GM12864 (cell line): ENCODE data around the gene PRKAR1B.
"Not testable (repeated sequence)": the region's sequence is repeated elsewhere in the genome, so short reads cannot be mapped to it uniquely, and the experiment has no call there.

Source experiments
- DNase-seq: peaks from one replicate; pipeline ENCODE4 v3.0.0-alpha.2; 2011; ENCODE audit warnings: low read depth
- H3K4me3 ChIP-seq: 2 replicates; pipeline ENCODE4 v1.5.1; 2011; ENCODE audit warnings: mild to moderate bottlenecking, low read depth, low read length, control low read depth
- TF ChIP-seq, protein P1 (sequence below): IDR thresholded peaks from 2 replicates; pipeline ENCODE4 v1.5.1; 2011; ENCODE audit warnings: low read depth, mild to moderate bottlenecking, moderate library complexity, low read length, control low read depth, inconsistent platforms; ENCODE audit errors: missing control alignments

The PRKAR1B gene

DNA sequence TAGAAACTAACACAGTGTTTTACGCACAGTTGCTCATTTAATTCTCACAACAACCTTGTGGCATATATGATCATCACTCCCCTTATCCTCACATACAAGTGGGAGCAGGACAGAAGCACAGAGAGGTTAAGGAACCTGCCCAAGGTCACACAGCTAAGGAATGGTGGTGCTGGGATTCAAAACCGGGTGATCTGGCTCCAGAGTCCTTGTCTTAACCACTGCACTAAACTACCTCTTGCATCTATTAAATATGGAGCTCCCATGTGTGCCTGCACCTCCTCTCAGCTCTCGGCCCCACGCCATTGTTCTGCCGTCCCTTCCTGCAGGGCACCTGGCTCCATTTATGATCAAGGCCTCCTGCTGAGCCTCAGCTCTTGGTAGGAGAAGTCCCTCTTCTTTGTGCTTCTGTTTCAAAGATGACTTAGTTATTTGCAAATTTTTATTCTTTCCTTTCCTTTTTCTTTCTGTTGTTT lies 107.7 kb downstream of the PRKAR1B start:
- no peak overlapping the region for H3K4me3 ChIP-seq
- TF ChIP-seq, protein P1, sequence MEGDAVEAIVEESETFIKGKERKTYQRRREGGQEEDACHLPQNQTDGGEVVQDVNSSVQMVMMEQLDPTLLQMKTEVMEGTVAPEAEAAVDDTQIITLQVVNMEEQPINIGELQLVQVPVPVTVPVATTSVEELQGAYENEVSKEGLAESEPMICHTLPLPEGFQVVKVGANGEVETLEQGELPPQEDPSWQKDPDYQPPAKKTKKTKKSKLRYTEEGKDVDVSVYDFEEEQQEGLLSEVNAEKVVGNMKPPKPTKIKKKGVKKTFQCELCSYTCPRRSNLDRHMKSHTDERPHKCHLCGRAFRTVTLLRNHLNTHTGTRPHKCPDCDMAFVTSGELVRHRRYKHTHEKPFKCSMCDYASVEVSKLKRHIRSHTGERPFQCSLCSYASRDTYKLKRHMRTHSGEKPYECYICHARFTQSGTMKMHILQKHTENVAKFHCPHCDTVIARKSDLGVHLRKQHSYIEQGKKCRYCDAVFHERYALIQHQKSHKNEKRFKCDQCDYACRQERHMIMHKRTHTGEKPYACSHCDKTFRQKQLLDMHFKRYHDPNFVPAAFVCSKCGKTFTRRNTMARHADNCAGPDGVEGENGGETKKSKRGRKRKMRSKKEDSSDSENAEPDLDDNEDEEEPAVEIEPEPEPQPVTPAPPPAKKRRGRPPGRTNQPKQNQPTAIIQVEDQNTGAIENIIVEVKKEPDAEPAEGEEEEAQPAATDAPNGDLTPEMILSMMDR = no peak
- DNase-seq = no peak

GRCh38 chr7:618539-619367 lies 108.3 kb downstream of the PRKAR1B start:
- H3K4me3 ChIP-seq = no peak overlapping the region
- DNase-seq = no peak
- TF ChIP-seq, protein P1 = no peak

GRCh38 chr7:617614-618538 lies 109.2 kb downstream of the PRKAR1B start:
- no peak overlapping the region for H3K4me3 ChIP-seq
- DNase-seq = no peak

DNA sequence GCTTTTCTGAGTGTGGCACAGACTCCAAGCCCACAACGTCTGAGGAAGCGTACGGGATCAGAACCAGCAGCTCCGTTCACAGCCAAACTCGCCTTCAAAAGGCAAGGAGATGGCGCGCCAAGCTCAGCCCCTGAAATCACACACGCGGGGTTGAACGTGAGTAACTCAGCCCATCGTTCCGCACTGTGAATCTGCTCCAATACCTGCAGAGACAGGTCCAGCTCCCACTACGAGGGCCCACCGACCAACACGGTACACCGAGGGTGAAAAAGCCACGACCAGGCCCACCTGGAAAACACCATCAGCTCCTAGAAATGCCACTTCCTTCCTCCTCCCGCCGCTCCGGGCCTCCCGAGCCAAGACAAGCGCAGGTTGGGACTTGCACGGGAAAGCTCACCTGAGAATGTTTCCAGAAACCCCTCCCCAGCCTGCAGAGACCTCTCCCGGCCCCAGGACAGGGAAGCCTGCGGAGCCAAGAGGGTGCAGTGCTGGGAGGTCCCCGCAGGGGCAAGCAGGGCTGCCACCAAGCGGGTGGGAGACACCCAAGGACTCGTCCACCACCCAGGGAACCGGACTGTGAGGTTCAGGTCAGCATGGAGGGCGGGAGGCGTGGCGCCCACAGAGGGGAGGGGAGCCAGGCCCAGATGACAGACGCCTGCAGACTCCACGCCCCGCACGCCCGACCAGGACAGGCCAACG lies 113.5 kb downstream of the PRKAR1B start:
- no peak for DNase-seq
- no peak overlapping the region for H3K4me3 ChIP-seq
- TF ChIP-seq, protein P1 = no peak

More at GRCh38 chr7:617614-618538, 109.2 kb downstream of the PRKAR1B start:
- TF ChIP-seq, protein P1 = no peak

- not testable (repeated sequence) for H3K4me3 ChIP-seq, DNase-seq
Measured at GRCh38 chr7:611837-612236, 115.2 kb downstream of the PRKAR1B start.

DNA sequence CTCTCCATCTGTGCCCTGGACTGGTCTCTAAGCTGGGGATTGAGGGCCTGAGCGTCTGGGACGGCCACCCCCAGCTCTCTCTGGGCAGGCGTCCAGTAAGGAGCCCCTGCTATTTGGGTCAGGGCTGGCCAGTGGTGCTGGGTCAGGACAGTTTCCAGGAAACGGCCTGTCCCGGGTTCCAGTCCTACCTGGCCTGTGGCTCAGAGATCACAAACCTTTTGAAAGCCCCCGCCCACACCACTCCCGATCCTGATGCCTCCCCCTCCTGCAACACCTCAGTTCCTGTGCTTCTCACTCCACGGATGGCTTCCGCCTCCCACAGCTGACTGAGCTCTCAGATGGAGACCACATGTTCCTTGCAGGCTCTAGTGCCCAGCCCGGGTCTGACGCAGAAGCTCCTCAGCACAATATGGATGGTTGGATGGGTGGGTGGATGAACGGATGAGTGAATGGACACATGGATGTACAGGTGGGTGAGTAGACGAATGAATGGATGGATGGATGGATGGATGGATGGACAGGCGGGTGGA lies 115.7 kb downstream of the PRKAR1B start:
- no peak for DNase-seq
- TF ChIP-seq, protein P1 = no peak
- no peak overlapping the region for H3K4me3 ChIP-seq
